ENCODE results near the gene RAB1A. TPM values are rescaled to one million over a fixed set of nuclear protein-coding genes. Genes with fewer than 3 reads are reported as not detected.
"Not testable (repeated sequence)": the region's sequence is repeated elsewhere in the genome, so short reads cannot be mapped to it uniquely, and the experiment has no call there.

RAB1A gene
- total and polyA plus RNA-seq, 12 donors: 77.8 to 165 (median 117) TPM

- no peak for TF ChIP-seq CTCF (IDR thresholded peaks at IDR 0.05)
- Histone ChIP-seq H3K9me3 (no peaks in the 10 kb centered on the region), H3K36me3 (no peaks in the 10 kb centered on the region), H3K27ac (no peak overlapping the region), H3K4me3 (no peak overlapping the region), H3K4me1 (no peaks in the 10 kb centered on the region), H3K27me3 (no peaks in the 10 kb centered on the region)
- DNase-seq: no peak
- WGBS, 2 donors: 92 to 94% methylated on average over 12 of the region's 12 CpGs
- no peak for ATAC-seq
- intact Hi-C loops (cut with DNase I): loop anchor here in 3 of 10 donors (5.0 to 10.0 kb wide), 4 partner anchors 108 to 258 kb away; no protein-coding TSS in a partner anchor
Observed at GRCh38 chr2:65172994-65173790, 43.3 kb upstream of the RAB1A start.

- H3K4me1 ChIP-seq, H3K27ac ChIP-seq, ATAC-seq, H3K9me3 ChIP-seq, H3K27me3 ChIP-seq, H3K36me3 ChIP-seq, DNase-seq, H3K4me3 ChIP-seq: not testable (repeated sequence)
- intact Hi-C loops (cut with DNase I): loop anchor here in 3 of 10 donors (5.0 to 10.0 kb wide), 4 partner anchors 106 to 256 kb away; no protein-coding TSS in a partner anchor
- WGBS, 2 donors: 85 to 92% methylated on average over 14 of the region's 14 CpGs
Observed at GRCh38 chr2:65170611-65171477, 40.9 kb upstream of the RAB1A start.

GRCh38 chr2:65169760-65170136, 39.8 kb upstream of the RAB1A start:
- 90 to 91% methylated on average over 4 of the region's 4 CpGs for WGBS, 2 donors
- no peak for ATAC-seq
- DNase-seq: no peak
- Histone ChIP-seq H3K27ac (no peak overlapping the region), H3K36me3 (no peaks in the 10 kb centered on the region), H3K4me3 (no peak overlapping the region), H3K9me3 (no peaks in the 10 kb centered on the region), H3K27me3 (no peaks in the 10 kb centered on the region), H3K4me1 (peaks cover 0 to 8% (median 4%) of the 10 kb centered on the region in 9 donors)
- no peak for TF ChIP-seq CTCF (IDR thresholded peaks at IDR 0.05)
- intact Hi-C loops (cut with DNase I): loop anchor here in 8 of 10 donors (2.0 to 10.0 kb wide), 8 partner anchors 37 to 255 kb away; partner anchors contain the start of gene RAB1A (in 1 of the 8)

- Histone ChIP-seq H3K27ac (peak overlapping the region in 5 of 10 donors; percentile 37 to 73 (median 63)), H3K36me3 (no peaks in the 10 kb centered on the region), H3K27me3 (no peaks in the 10 kb centered on the region), H3K4me3 (no peak overlapping the region), H3K4me1 (peaks cover 6 to 32% (median 19%) of the 10 kb centered on the region in 9 donors), H3K9me3 (no peaks in the 10 kb centered on the region)
- intact Hi-C loops (cut with DNase I): loop anchor here in 5 of 10 donors (5.0 kb wide), 3 partner anchors 33 to 103 kb away; partner anchors contain the start of gene RAB1A (in 1 of the 5)
- WGBS, 2 donors: 79 to 88% methylated on average over 7 of the region's 7 CpGs
- ATAC-seq: peak in 4 of 8 donors; percentile 37 to 56 (median 42)
- TF ChIP-seq CTCF (IDR thresholded peaks at IDR 0.05): no peak
- no peak for DNase-seq
Observed at GRCh38 chr2:65165558-65165957, 35.7 kb upstream of the RAB1A start.

Data from heart right ventricle (tissue), 16 donors.